Mammary epithelial cell (primary cell): Measurements from ENCODE around the gene INPP5A.

ENCODE experiments used
- CTCF ChIP-seq, 2 donors: IDR thresholded peaks in 1 of 2; conservative IDR thresholded peaks in 1 of 2; 2 replicates each; pipeline ENCODE4 v1.5.1; 2011 to 2012; ENCODE audit warnings: inconsistent platforms in 2 of 2, low read length in 2 of 2, mild to moderate bottlenecking in 2 of 2, control low read depth in 1 of 2, low read depth in 1 of 2; ENCODE audit not compliant: insufficient read depth in 1 of 2; ENCODE audit errors: extremely low read depth in 1 of 2
- EZH2 ChIP-seq: IDR thresholded peaks from 2 replicates; pipeline ENCODE4 v1.6.1; 2012; ENCODE audit warnings: low read length, inconsistent platforms, borderline replicate concordance

GRCh38 chr10:132785723-132786475 is 248.3 kb downstream of the INPP5A start, which contains the start of gene NKX6-2:
- TF ChIP-seq CTCF (conservative IDR thresholded peaks at IDR 0.05 in 1 of 2, IDR thresholded peaks at IDR 0.05 in 1 of 2; ENCODE audit: extremely low read depth in 1 of 2, insufficient read depth in 1 of 2, low read depth in 1 of 2, low read length in 2 of 2) (no peak), EZH2 (no peak)
